ENCODE data around the gene COMMD4.

The COMMD4 gene

GRCh38 chr15:75361361-75361988, 25.6 kb downstream of the COMMD4 start:
- TF ChIP-seq CTCF (IDR thresholded peaks at IDR 0.05): no peak

GRCh38 chr15:75361989-75362641, 26.3 kb downstream of the COMMD4 start:
- TF ChIP-seq CTCF (IDR thresholded peaks at IDR 0.05): no peak

- TF ChIP-seq CTCF (IDR thresholded peaks at IDR 0.05): no peak
Observed at GRCh38 chr15:75362642-75363249, 26.9 kb downstream of the COMMD4 start.

- TF ChIP-seq CTCF (IDR thresholded peaks at IDR 0.05): no peak
Observed at GRCh38 chr15:75363786-75364185, 27.9 kb downstream of the COMMD4 start.

GRCh38 chr15:75364881-75365280, 29.0 kb downstream of the COMMD4 start:
- TF ChIP-seq CTCF (IDR thresholded peaks at IDR 0.05): no peak

- TF ChIP-seq CTCF (IDR thresholded peaks at IDR 0.05): no peak
Observed at GRCh38 chr15:75366163-75366562, 30.3 kb downstream of the COMMD4 start.

GRCh38 chr15:75367006-75367405, 31.1 kb downstream of the COMMD4 start:
- TF ChIP-seq CTCF (IDR thresholded peaks at IDR 0.05): no peak

Data from LNCAP (cell line).